Stimulated activated memory B cell treated with anti-CD40 and anti-IgM and Interleukin-4, amounts not matched to agents 10 μg/mL and 1 μg/mL and 100 μg/mL, for 72 hours (primary cell): ENCODE results near the gene SF3B4.
"Not testable (repeated sequence)": the region's sequence is repeated elsewhere in the genome, so short reads cannot be mapped to it uniquely, and the experiment has no call there.

Experiments used
- ATAC-seq: fragments of 150-1000 bp; cut with Tn5 transposase; 2 replicates; pipeline ENCODE4 v1.10.0; 2021
- H3K27ac Mint-ChIP-seq: one replicate; pipeline ENCODE4 v1.8.0; 2022; ENCODE audit warnings: mild to moderate bottlenecking, mixed read lengths
- H3K27me3 Mint-ChIP-seq: one replicate; pipeline ENCODE4 v1.8.0; 2022; ENCODE audit warnings: mixed read lengths
- H3K36me3 Mint-ChIP-seq: one replicate; pipeline ENCODE4 v1.8.0; 2022; ENCODE audit warnings: mixed read lengths
- H3K4me1 Mint-ChIP-seq: one replicate; pipeline ENCODE4 v1.8.0; 2022; ENCODE audit warnings: mixed read lengths
- H3K4me3 Mint-ChIP-seq: one replicate; pipeline ENCODE4 v1.8.0; 2022; ENCODE audit warnings: mild to moderate bottlenecking, moderate library complexity, mixed read lengths
- H3K9me3 Mint-ChIP-seq: one replicate; pipeline ENCODE4 v1.8.0; 2022; ENCODE audit warnings: mixed read lengths

Gene SF3B4

GRCh38 chr1:149940427-149940826 lies 12.8 kb upstream of the SF3B4 start:
- no peak for ATAC-seq
- Mint-ChIP-seq H3K27me3 (no peaks in the 10 kb centered on the region), H3K27ac (no peak overlapping the region), H3K9me3 (no peaks in the 10 kb centered on the region), H3K4me1 (peaks cover 22% of the 10 kb centered on the region), H3K36me3 (peaks cover 17% of the 10 kb centered on the region), H3K4me3 (no peak overlapping the region)

GRCh38 chr1:149938668-149939003 lies 11.0 kb upstream of the SF3B4 start:
- not testable (repeated sequence) for ATAC-seq, H3K36me3 Mint-ChIP-seq, H3K4me3 Mint-ChIP-seq, H3K27me3 Mint-ChIP-seq, H3K9me3 Mint-ChIP-seq, H3K27ac Mint-ChIP-seq
- peaks cover 22% of the 10 kb centered on the region for H3K4me1 Mint-ChIP-seq

- H3K27ac Mint-ChIP-seq = no peak overlapping the region
- no peaks in the 10 kb centered on the region for H3K36me3 Mint-ChIP-seq
- H3K4me1 Mint-ChIP-seq = peaks cover 22% of the 10 kb centered on the region
- H3K9me3 Mint-ChIP-seq = no peaks in the 10 kb centered on the region
- H3K27me3 Mint-ChIP-seq = peaks cover 16% of the 10 kb centered on the region
- ATAC-seq = no peak
- no peak overlapping the region for H3K4me3 Mint-ChIP-seq
Observed at GRCh38 chr1:149937759-149938158, 10.2 kb upstream of the SF3B4 start.

- Mint-ChIP-seq H3K4me1 (peaks cover 22% of the 10 kb centered on the region), H3K9me3 (no peaks in the 10 kb centered on the region), H3K4me3 (no peak overlapping the region), H3K36me3 (no peaks in the 10 kb centered on the region), H3K27ac (no peak overlapping the region), H3K27me3 (peaks cover 22% of the 10 kb centered on the region)
- ATAC-seq = no peak
Observed at GRCh38 chr1:149936992-149937705, 9.5 kb upstream of the SF3B4 start.

- Mint-ChIP-seq H3K27ac (no peak within 1 kb of the TSS), H3K9me3 (no peaks in the 10 kb centered on the region), H3K4me1 (peaks cover 25% of the 10 kb centered on the region), H3K36me3 (no peaks in the 10 kb centered on the region), H3K4me3 (no peak within 1 kb of the TSS), H3K27me3 (peaks cover 30% of the 10 kb centered on the region)
- no peak for ATAC-seq
Observed at GRCh38 chr1:149936170-149936991, 8.8 kb upstream of the SF3B4 start, which contains the start of gene MTMR11. TSS of gene MTMR11 (minus strand) at chr1:149936879. CDS start at chr1:149936647, 232 bp downstream.

GRCh38 chr1:149934356-149934755 lies 6.8 kb upstream of the SF3B4 start:
- no peaks in the 10 kb centered on the region for H3K9me3 Mint-ChIP-seq
- peaks cover 41% of the 10 kb centered on the region for H3K27me3 Mint-ChIP-seq
- no peak for ATAC-seq
- H3K4me1 Mint-ChIP-seq = peaks cover 32% of the 10 kb centered on the region
- H3K4me3 Mint-ChIP-seq = no peak overlapping the region
- no peaks in the 10 kb centered on the region for H3K36me3 Mint-ChIP-seq
- H3K27ac Mint-ChIP-seq = no peak overlapping the region

- H3K4me3 Mint-ChIP-seq = no peak overlapping the region
- H3K9me3 Mint-ChIP-seq = no peaks in the 10 kb centered on the region
- H3K27me3 Mint-ChIP-seq = peaks cover 41% of the 10 kb centered on the region
- peaks cover 32% of the 10 kb centered on the region for H3K4me1 Mint-ChIP-seq
- no peaks in the 10 kb centered on the region for H3K36me3 Mint-ChIP-seq
- no peak for ATAC-seq
- H3K27ac Mint-ChIP-seq = no peak overlapping the region
Observed at GRCh38 chr1:149933208-149933607, 5.6 kb upstream of the SF3B4 start.

GRCh38 chr1:149932474-149932873 lies 4.9 kb upstream of the SF3B4 start:
- Mint-ChIP-seq H3K27me3 (peaks cover 41% of the 10 kb centered on the region), H3K9me3 (no peaks in the 10 kb centered on the region), H3K36me3 (no peaks in the 10 kb centered on the region), H3K4me1 (peaks cover 33% of the 10 kb centered on the region), H3K27ac (no peak overlapping the region), H3K4me3 (no peak overlapping the region)
- no peak for ATAC-seq

- no peak for ATAC-seq
- peaks cover 29% of the 10 kb centered on the region for H3K4me1 Mint-ChIP-seq
- H3K36me3 Mint-ChIP-seq = peaks cover 1% of the 10 kb centered on the region
- no peaks in the 10 kb centered on the region for H3K9me3 Mint-ChIP-seq
- no peak overlapping the region for H3K27ac Mint-ChIP-seq
- H3K4me3 Mint-ChIP-seq = no peak overlapping the region
- peaks cover 41% of the 10 kb centered on the region for H3K27me3 Mint-ChIP-seq
Observed at GRCh38 chr1:149931212-149931790, 3.7 kb upstream of the SF3B4 start.

GRCh38 chr1:149929856-149930255 lies 2.3 kb upstream of the SF3B4 start:
- no peak for ATAC-seq
- H3K4me3 Mint-ChIP-seq = no peak overlapping the region
- H3K4me1 Mint-ChIP-seq = peaks cover 43% of the 10 kb centered on the region

GRCh38 chr1:149928401-149928724 lies 760 bp upstream of the SF3B4 start:
- Mint-ChIP-seq H3K36me3 (peaks cover 31% of the 10 kb centered on the region), H3K9me3 (no peaks in the 10 kb centered on the region), H3K27ac (peak overlapping the region; percentile 88), H3K4me3 (peak overlapping the region; percentile 93), H3K4me1 (peaks cover 54% of the 10 kb centered on the region), H3K27me3 (peaks cover 31% of the 10 kb centered on the region)
- ATAC-seq = no peak

More at GRCh38 chr1:149929856-149930255, 2.3 kb upstream of the SF3B4 start:
- H3K36me3 Mint-ChIP-seq = peaks cover 16% of the 10 kb centered on the region
- H3K9me3 Mint-ChIP-seq = no peaks in the 10 kb centered on the region
- H3K27ac Mint-ChIP-seq = no peak overlapping the region
- peaks cover 41% of the 10 kb centered on the region for H3K27me3 Mint-ChIP-seq

- Mint-ChIP-seq H3K36me3 (peaks cover 43% of the 10 kb centered on the region), H3K4me3 (peak overlapping the region; percentile 93), H3K27ac (peak overlapping the region; percentile 88), H3K4me1 (peaks cover 54% of the 10 kb centered on the region), H3K27me3 (peaks cover 19% of the 10 kb centered on the region), H3K9me3 (no peaks in the 10 kb centered on the region)
- ATAC-seq = no peak
Observed at GRCh38 chr1:149927056-149927562, 494 bp downstream of the SF3B4 start.

GRCh38 chr1:149926296-149926695 lies 1.3 kb downstream of the SF3B4 start:
- H3K4me1 Mint-ChIP-seq = peaks cover 50% of the 10 kb centered on the region
- no peak for ATAC-seq
- H3K36me3 Mint-ChIP-seq = peaks cover 50% of the 10 kb centered on the region
- no peaks in the 10 kb centered on the region for H3K9me3 Mint-ChIP-seq
- H3K27ac Mint-ChIP-seq = no peak overlapping the region
- peaks cover 11% of the 10 kb centered on the region for H3K27me3 Mint-ChIP-seq
- peak overlapping the region; percentile 33 for H3K4me3 Mint-ChIP-seq

- peaks cover 5% of the 10 kb centered on the region for H3K27me3 Mint-ChIP-seq
Observed at GRCh38 chr1:149925751-149926150, 1.9 kb downstream of the SF3B4 start.

GRCh38 chr1:149925345-149925744 lies 2.3 kb downstream of the SF3B4 start:
- Mint-ChIP-seq H3K36me3 (peaks cover 50% of the 10 kb centered on the region), H3K9me3 (no peaks in the 10 kb centered on the region), H3K4me3 (peak overlapping the region; percentile 48)

More at GRCh38 chr1:149925751-149926150, 1.9 kb downstream of the SF3B4 start:
- peak overlapping the region; percentile 33 for H3K4me3 Mint-ChIP-seq
- no peak for ATAC-seq
- no peaks in the 10 kb centered on the region for H3K9me3 Mint-ChIP-seq
- peaks cover 50% of the 10 kb centered on the region for H3K36me3 Mint-ChIP-seq
- no peak overlapping the region for H3K27ac Mint-ChIP-seq
- H3K4me1 Mint-ChIP-seq = peaks cover 44% of the 10 kb centered on the region

More at GRCh38 chr1:149925345-149925744, 2.3 kb downstream of the SF3B4 start:
- no peak overlapping the region for H3K27ac Mint-ChIP-seq
- peaks cover 1% of the 10 kb centered on the region for H3K27me3 Mint-ChIP-seq
- peaks cover 41% of the 10 kb centered on the region for H3K4me1 Mint-ChIP-seq
- ATAC-seq = no peak
